Activated CD8-positive, alpha-beta memory T cell treated with anti-CD3 and anti-CD28 coated beads, Interleukin-2, amount 10 ng/mL, durations not matched to agents 7 days and 5 days (primary cell): ENCODE measurements around the gene VPS13A. TPM values are rescaled to one million over a fixed set of nuclear protein-coding genes. Genes with fewer than 3 reads are reported as not detected.

ENCODE experiments used
- ATAC-seq: fragments of 150-1000 bp; cut with Tn5 transposase; one replicate; pipeline ENCODE4 v1.10.0; 2021; ENCODE audit warnings: moderate library complexity
- CTCF ChIA-PET: fragments of 350-600 bp; sonication (Branson Sonifier 250); formaldehyde crosslinking; loops from one replicate; lab custom pipeline; 2021; ENCODE audit warnings: antibody characterized with exemption; lab: Charles Lee
- DNase-seq: peaks from one replicate; pipeline ENCODE4 v3.0.0-alpha.2; 2020
- H3K27ac Mint-ChIP-seq: one replicate; pipeline ENCODE4 v1.8.0; 2021; ENCODE audit warnings: mild to moderate bottlenecking, mixed read lengths
- H3K27me3 Mint-ChIP-seq: one replicate; pipeline ENCODE4 v1.8.0; 2021; ENCODE audit warnings: mixed read lengths
- H3K36me3 Mint-ChIP-seq: one replicate; pipeline ENCODE4 v1.8.0; 2021; ENCODE audit warnings: mild to moderate bottlenecking, mixed read lengths
- H3K4me1 Mint-ChIP-seq: one replicate; pipeline ENCODE4 v1.8.0; 2021; ENCODE audit warnings: mixed read lengths
- H3K4me3 Mint-ChIP-seq: one replicate; pipeline ENCODE4 v1.8.0; 2021; ENCODE audit warnings: mild to moderate bottlenecking, moderate library complexity, mixed read lengths
- H3K9me3 Mint-ChIP-seq: one replicate; pipeline ENCODE4 v1.8.0; 2022; ENCODE audit warnings: low read depth, mixed read lengths
- total RNA-seq, 2 experiments: library from RNA; stranded (reverse); gene quantifications; one replicate each; pipeline ENCODE4 v1.2.3, GENCODE V29; 2021

Gene VPS13A
- 10 to 100 TPM; 43.6 to 53.8 TPM for total RNA-seq

DNA sequence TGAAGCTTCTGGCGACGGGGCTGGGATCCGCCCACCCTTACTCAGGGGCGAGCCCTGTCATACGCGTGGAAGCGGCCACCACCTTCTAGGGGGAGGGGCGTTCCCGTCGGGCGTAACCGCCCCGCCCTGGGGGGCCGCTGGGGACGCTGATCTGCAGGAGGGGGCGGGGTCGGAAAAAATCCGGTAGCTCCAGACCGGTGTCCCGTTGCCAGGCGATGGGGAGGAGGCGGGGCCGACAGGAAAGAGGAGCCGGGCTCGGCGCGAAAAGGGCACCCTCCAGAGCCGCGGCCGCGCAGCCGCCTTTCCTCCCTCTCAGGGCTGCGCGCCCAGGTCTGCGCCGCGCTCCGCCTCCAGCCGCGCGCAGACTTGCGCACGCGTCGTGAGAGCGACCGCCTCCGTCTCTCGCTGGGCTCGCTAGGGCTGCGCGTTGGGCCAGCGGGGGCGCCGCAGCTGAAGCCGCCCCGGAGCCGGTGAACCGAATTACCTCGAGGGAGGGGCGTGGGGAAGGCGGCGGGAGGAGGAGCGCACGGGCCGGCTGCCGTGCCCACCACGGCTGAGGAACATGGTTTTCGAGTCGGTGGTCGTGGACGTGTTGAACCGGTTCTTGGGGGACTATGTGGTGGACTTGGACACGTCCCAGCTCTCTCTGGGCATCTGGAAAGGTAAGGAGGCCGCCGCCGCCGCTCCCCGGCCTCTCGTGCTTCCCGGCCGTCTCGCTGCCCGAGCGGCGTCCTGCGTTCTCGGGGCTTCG, at the start of gene VPS13A:
TSS of gene VPS13A (plus strand) at position 392 of the 751 bp plus-strand sequence. CDS start at position 563, 171 bp downstream.
- DNase-seq = peak; percentile 98
- CTCF ChIA-PET = interaction anchor here (1.0 to 3.2 kb wide), 3 partner anchors 9 to 281 kb away, joined by 3 to 23 read pairs (median 3); no protein-coding TSS in a partner anchor
- H3K4me3 Mint-ChIP-seq = peak within 1 kb of the TSS; percentile 97

DNA sequence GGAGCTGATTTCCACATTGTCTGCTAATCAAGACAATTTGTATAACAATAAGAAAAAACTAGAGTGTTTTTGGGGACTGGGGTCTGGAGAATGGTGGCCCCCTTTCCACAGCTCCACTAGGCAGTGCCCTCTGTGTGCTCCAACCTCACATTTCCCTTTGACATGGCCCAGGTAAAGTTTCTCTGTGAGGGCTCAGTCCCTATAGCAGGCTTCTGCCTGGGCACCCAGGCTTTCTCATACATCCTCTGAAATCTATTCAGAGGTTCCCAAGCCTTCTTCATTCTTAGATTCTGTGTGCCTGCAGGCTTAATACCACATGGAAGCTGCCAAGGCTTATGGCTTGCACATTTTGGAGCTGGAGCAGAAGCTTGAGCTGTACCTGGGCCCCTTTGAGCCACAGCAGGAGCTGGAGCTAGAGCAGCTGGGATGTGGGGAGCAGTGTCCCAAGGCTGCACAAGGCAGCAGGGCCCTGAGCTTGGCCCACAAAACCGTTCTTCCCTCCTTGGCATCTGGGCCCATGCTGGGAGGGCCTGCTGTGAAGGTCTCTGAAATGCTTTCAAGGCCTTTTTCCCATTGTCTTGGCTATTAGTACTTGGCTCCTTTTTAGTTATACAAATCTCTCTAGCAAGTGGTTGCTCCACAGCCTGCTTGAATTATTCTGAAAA, 49.1 kb upstream of the VPS13A start:
- ATAC-seq = no peak
- Mint-ChIP-seq H3K36me3 (no peaks in the 10 kb centered on the region), H3K4me3 (no peak overlapping the region), H3K27me3 (peaks cover 25% of the 10 kb centered on the region), H3K9me3 (no peaks in the 10 kb centered on the region), H3K4me1 (no peaks in the 10 kb centered on the region), H3K27ac (no peak overlapping the region)
- DNase-seq = no peak
- CTCF ChIA-PET = no interaction called here

More for the DNA sequence above, at the start of gene VPS13A:
- H3K4me1 Mint-ChIP-seq = peaks cover 25% of the 10 kb centered on the region
- peaks cover 3% of the 10 kb centered on the region for H3K36me3 Mint-ChIP-seq
- peak; percentile 89 for ATAC-seq
- peaks cover 2% of the 10 kb centered on the region for H3K27me3 Mint-ChIP-seq
- peak within 1 kb of the TSS; percentile 94 for H3K27ac Mint-ChIP-seq
- no peaks in the 10 kb centered on the region for H3K9me3 Mint-ChIP-seq

DNA sequence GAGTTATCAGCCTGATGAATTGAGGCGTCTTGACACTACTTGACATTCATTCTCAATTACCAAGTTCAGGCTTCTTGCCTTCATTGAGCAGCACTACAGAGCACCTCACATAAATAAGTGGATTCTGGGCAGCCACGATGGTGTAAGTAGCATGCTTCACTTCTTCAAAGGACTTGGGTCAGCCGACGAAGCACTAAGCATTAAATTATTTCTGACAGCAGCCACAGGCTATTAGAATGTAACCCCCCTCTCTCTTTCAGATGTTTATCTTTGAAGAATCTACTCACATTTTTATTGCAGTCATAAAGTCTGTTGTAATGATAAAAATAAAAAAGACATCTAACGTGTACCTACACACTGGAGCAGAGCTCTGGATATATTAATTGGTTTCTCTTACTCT, 45.9 kb upstream of the VPS13A start:
- Mint-ChIP-seq H3K9me3 (no peaks in the 10 kb centered on the region), H3K4me1 (no peaks in the 10 kb centered on the region), H3K27me3 (peaks cover 13% of the 10 kb centered on the region), H3K36me3 (no peaks in the 10 kb centered on the region), H3K27ac (no peak overlapping the region), H3K4me3 (no peak overlapping the region)
- ATAC-seq (no peak), DNase-seq (no peak)
- CTCF ChIA-PET = no interaction called here

DNA sequence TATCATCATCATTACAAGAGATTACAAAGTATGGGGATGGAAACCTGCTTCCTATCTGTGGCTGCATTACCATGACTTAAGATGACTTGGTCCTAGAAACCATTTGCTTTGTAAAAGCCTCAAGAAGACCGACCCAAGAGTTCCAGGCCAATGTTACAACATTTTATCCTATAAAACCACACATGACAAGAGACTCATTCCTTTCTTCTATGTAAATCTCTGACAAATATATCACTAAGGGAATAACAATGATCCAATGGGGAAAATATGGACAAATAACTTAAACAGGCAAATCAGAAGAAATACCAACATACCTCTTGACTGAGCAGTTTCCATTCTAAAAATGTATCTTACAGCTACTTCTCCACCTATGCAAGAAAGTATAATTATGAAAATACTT, 44.3 kb upstream of the VPS13A start:
- no peak for DNase-seq
- Mint-ChIP-seq H3K27ac (no peak overlapping the region), H3K27me3 (peaks cover 11% of the 10 kb centered on the region), H3K36me3 (no peaks in the 10 kb centered on the region), H3K9me3 (no peaks in the 10 kb centered on the region), H3K4me1 (no peaks in the 10 kb centered on the region), H3K4me3 (no peak overlapping the region)
- CTCF ChIA-PET = no interaction called here
- ATAC-seq = no peak

DNA sequence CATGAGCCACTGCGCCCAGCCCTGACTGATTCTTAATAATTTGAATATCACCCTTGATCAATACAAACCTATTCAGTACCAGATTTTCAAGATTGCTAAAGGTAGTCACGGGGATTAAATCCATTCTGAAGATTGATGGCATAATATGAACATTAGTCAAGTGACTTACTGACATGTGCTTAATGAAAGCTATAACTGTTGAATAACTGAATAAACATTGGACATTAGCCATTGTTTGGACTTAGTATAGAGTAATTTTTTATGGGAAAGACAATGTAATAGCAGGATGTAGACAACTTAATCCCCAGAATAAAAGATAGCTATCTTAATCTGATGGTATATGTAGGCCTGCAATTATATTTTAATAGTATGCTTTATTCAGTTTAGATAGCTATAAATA, 35.0 kb upstream of the VPS13A start:
- CTCF ChIA-PET = interaction anchor here (1.7 kb wide), 1 partner anchor 9 kb away, joined by 5 read pairs; no protein-coding TSS in a partner anchor
- Mint-ChIP-seq H3K9me3 (no peaks in the 10 kb centered on the region), H3K4me3 (no peak overlapping the region), H3K36me3 (no peaks in the 10 kb centered on the region), H3K27ac (no peak overlapping the region), H3K27me3 (peaks cover 10% of the 10 kb centered on the region), H3K4me1 (no peaks in the 10 kb centered on the region)
- no peak for DNase-seq
- ATAC-seq = no peak

DNA sequence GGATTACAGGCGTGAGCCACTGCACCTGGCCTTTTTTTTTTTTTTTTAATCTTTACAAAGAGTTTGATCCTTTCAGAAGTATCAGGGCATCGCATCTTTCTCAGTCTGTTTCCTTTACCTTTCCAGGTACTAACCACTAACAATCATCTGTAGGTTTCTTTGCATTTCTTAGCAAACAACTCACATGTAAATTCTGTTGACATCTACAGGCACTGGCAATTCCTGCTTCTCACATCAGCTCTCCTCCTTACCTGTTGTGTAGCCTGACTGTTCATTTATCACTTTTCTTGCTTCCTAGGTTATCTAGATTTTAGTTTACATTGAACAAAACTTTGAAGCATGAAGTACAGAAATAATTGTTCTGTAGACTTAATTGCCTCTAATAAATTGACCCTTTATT, 27.5 kb upstream of the VPS13A start:
- Mint-ChIP-seq H3K36me3 (no peaks in the 10 kb centered on the region), H3K27me3 (peaks cover 9% of the 10 kb centered on the region), H3K4me3 (no peak overlapping the region), H3K27ac (no peak overlapping the region), H3K4me1 (no peaks in the 10 kb centered on the region), H3K9me3 (no peaks in the 10 kb centered on the region)
- CTCF ChIA-PET = interaction anchor here (1.6 kb wide), 1 partner anchor 17 kb away, joined by 6 read pairs; no protein-coding TSS in a partner anchor
- DNase-seq (no peak), ATAC-seq (no peak)

DNA sequence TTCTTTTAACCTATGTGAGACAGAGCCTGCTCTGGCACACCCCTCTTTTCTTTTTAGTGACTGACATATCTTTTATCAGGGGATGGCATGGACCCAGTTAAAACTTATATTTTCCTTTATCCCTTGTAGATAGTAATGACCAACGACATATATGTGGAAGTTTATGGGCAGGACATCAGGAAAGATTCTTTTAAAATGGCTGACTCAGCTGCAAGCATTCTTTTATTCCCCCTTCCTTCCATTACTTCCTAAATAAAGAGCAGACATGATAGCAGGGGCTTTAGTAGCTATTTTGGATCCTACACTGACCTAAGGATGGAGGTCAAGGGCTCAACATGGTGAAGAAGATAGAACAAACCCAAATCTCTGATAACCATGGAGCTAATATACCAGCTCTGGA, 25.0 kb upstream of the VPS13A start:
- Mint-ChIP-seq H3K4me3 (no peak overlapping the region), H3K4me1 (no peaks in the 10 kb centered on the region), H3K27me3 (peaks cover 8% of the 10 kb centered on the region), H3K27ac (no peak overlapping the region), H3K36me3 (no peaks in the 10 kb centered on the region), H3K9me3 (no peaks in the 10 kb centered on the region)
- DNase-seq (no peak), ATAC-seq (no peak)
- CTCF ChIA-PET = interaction anchor here (0.9 to 1.8 kb wide), 2 partner anchors 9 to 15 kb away, joined by 4 to 5 read pairs; no protein-coding TSS in a partner anchor

DNA sequence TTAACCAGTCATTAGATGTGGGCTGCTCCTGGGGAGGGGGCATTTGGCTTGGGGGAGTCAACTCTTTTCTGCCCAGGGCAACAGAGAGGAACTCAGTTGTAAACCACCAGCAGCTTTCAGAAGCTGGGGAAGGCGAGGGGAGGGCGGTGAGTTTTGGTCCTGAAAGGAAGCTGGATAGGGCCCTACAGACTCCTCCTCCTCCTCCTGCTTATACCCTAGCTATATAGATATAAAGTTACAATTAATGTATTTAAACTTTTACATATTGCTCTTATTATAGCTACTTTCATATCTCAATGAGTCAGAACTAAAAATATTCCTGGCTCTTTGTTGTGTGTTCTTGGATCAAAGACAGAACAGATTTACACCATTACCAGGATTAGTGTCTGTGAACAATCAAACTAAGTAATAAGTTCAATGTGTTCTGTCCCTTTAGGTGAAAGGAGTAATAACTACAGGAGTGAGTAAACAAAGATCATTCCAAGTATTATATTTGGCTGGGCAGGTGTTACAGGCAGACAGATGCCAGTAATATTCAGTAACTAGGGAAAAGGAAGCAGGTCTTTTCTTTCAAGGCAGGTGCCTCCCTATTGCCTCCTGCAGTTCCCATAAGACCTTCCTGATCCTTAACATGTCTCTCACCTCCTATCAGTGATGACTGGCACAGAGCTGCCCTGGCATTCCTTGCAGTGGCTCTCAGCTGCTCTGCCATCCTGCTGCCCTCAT, 20.5 kb upstream of the VPS13A start:
- peaks cover 15% of the 10 kb centered on the region for H3K27me3 Mint-ChIP-seq
- H3K36me3 Mint-ChIP-seq = no peaks in the 10 kb centered on the region
- H3K9me3 Mint-ChIP-seq = no peaks in the 10 kb centered on the region
- DNase-seq (no peak), ATAC-seq (no peak)
- H3K27ac Mint-ChIP-seq = no peak overlapping the region
- H3K4me1 Mint-ChIP-seq = no peaks in the 10 kb centered on the region
- CTCF ChIA-PET = interaction anchor here (1.0 to 1.1 kb wide), 2 partner anchors 8 to 10 kb away, joined by 4 to 6 read pairs; no protein-coding TSS in a partner anchor
- H3K4me3 Mint-ChIP-seq = no peak overlapping the region

DNA sequence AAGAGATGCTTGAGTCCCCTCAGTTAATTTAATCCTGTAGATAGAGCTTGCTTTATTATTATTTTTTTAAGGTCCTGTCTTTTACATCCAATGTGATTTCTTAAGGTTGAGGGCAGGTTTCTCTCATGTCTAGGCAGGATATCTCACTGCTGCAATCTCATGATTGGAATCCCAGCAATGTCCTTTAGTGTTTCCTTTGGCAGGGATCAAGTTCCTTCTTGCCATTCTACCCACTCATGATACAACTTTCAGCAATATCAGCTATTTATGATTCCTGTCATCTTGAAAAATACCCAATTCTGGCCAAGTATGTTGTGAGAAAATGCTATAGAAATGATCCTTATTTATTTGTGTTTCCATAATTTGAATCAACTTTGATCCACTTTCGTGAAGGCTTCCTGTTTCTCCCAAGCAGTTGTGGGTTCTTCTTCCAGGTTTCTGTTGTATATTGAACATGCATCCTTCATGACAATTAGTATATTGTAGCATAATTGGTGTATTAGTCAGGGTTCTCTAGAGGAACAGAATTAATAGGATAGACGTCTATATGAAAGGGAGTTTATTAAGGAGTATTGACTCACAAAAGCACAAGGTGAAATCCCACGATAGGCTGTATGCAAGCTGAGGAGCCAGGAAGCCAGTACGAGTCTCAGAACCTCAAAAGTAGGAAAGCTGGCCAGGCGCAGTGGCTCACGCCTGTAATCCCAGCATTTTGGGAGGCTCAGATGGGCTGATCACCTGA, 18.4 kb upstream of the VPS13A start:
- Mint-ChIP-seq H3K9me3 (no peaks in the 10 kb centered on the region), H3K4me3 (no peak overlapping the region), H3K36me3 (no peaks in the 10 kb centered on the region), H3K27ac (no peak overlapping the region), H3K4me1 (no peaks in the 10 kb centered on the region), H3K27me3 (peaks cover 20% of the 10 kb centered on the region)
- CTCF ChIA-PET = interaction anchor here (0.8 kb wide), 1 partner anchor 8 kb away, joined by 3 read pairs; no protein-coding TSS in a partner anchor
- no peak for DNase-seq
- ATAC-seq = no peak

DNA sequence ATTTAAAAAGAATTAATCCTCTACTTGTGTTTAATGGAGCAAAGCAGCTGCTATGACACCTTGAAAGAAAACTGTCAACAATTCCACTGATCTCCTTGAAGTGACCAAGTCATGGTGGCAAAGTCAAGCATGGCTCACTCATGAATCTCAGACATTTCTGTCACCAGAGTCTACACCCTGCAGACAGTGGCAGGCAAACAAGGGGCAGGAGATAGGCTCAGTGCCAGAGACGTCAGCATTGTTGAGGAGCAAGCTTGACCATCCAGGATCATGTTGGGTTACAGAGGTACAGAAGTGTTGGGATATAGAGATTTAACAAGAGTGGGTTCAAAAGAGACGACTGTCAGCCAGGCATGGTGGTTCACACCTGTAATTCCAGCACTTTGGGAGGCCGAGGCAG, 16.1 kb upstream of the VPS13A start:
- ATAC-seq (no peak), DNase-seq (no peak)
- Mint-ChIP-seq H3K4me1 (no peaks in the 10 kb centered on the region), H3K27me3 (peaks cover 20% of the 10 kb centered on the region), H3K9me3 (no peaks in the 10 kb centered on the region), H3K27ac (no peak overlapping the region), H3K4me3 (no peak overlapping the region), H3K36me3 (no peaks in the 10 kb centered on the region)
- CTCF ChIA-PET = no interaction called here

DNA sequence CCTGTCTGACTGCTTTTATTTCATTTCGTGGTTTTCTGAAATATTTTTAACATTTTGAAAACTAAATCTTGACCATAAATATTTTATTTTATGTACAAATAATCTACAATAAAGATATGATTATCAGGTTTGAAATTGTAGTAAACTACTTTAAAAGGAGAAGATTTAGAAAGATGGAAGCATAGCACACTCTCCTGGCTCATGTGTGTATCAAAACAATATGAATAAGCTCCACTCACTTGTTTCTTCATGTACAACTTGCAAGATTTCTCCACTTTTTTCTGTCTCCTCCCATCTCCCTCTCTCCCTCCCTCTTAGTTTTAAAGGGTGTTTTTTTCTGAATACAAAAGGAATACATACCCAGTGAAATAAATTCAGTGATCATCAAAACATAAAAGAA, 15.4 kb upstream of the VPS13A start:
- CTCF ChIA-PET = no interaction called here
- no peaks in the 10 kb centered on the region for H3K4me1 Mint-ChIP-seq
- H3K27me3 Mint-ChIP-seq = peaks cover 20% of the 10 kb centered on the region

DNA sequence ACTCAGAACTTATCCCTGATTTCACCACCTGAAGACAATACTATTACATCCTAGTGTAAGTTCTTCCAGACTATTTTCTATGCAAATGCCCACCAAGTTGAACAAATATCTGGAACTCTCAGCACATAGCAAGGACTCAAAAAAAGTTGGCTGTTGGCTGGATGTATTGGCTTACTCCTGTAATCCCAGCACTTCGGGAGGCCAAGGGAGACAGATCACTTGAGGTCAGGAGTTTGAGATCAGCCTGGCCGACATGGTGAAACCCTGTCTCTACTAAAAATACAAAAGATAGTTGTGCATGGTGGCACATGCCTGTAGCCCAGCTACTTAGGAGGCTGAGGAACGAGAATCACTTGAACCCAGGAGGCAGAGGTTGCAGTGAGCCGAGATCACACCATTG, 15.0 kb upstream of the VPS13A start:
- DNase-seq (no peak), ATAC-seq (no peak)
- H3K27me3 Mint-ChIP-seq = peaks cover 20% of the 10 kb centered on the region
- no peaks in the 10 kb centered on the region for H3K4me1 Mint-ChIP-seq
- no peaks in the 10 kb centered on the region for H3K9me3 Mint-ChIP-seq
- H3K4me3 Mint-ChIP-seq = no peak overlapping the region
- CTCF ChIA-PET = interaction anchor here (0.7 kb wide), 1 partner anchor 1110 kb away, joined by 3 read pairs; no protein-coding TSS in a partner anchor
- H3K27ac Mint-ChIP-seq = no peak overlapping the region
- H3K36me3 Mint-ChIP-seq = no peaks in the 10 kb centered on the region

More for the DNA sequence above, 15.4 kb upstream of the VPS13A start:
- Mint-ChIP-seq H3K27ac (no peak overlapping the region), H3K9me3 (no peaks in the 10 kb centered on the region), H3K36me3 (no peaks in the 10 kb centered on the region), H3K4me3 (no peak overlapping the region)
- DNase-seq (no peak), ATAC-seq (no peak)

DNA sequence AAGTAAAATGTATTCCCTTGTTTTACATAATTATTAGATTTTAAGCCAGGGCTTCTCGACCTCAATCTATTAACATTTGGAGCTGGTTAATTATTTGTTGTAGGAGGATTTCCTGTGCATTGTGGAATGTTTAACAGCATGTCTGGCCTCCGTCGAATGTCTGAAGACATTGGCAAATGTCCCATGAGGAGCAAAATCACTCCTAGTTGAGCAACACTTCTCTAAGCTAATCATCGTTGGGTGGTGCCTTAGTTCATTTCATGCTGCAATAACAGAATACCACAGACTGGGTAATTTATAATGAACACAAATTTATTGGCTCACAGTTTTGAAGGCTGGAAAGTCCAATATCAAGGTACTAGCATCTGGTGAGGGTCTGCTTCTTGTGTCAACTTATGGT, 13.4 kb upstream of the VPS13A start:
- no peak overlapping the region for H3K27ac Mint-ChIP-seq
- H3K9me3 Mint-ChIP-seq = no peaks in the 10 kb centered on the region
- ATAC-seq (no peak), DNase-seq (no peak)
- H3K36me3 Mint-ChIP-seq = no peaks in the 10 kb centered on the region
- CTCF ChIA-PET = no interaction called here
- H3K4me1 Mint-ChIP-seq = peaks cover 2% of the 10 kb centered on the region
- H3K27me3 Mint-ChIP-seq = peaks cover 17% of the 10 kb centered on the region
- H3K4me3 Mint-ChIP-seq = no peak overlapping the region
